Gastrocnemius medialis (tissue), 4 donors: ENCODE results near the gene ZNF503.

Experiments
- CTCF ChIP-seq, 5 experiments: fragments of 450-650 bp in 3 of 5; fragments of 200-600 bp in 2 of 5; sonication (generic) in 2 of 5; IDR thresholded peaks in 4 of 5; conservative IDR thresholded peaks in 1 of 5; 1 replicate in 4 of 5; 2 replicates in 1 of 5; pipeline ENCODE4 v1.5.1; 2016 to 2019; ENCODE audit warnings: antibody characterized with exemption in 5 of 5, mild to moderate bottlenecking in 3 of 5, moderate library complexity in 3 of 5
- POLR2A ChIP-seq, 2 donors: fragments of 450-650 bp; IDR thresholded peaks; one replicate each; pipeline ENCODE4 v1.6.1; 2017; ENCODE audit warnings: antibody characterized with exemption in 2 of 2, mild to moderate bottlenecking in 2 of 2, moderate library complexity in 2 of 2

- TF ChIP-seq CTCF (IDR thresholded peaks at IDR 0.05 in 4 of 5, conservative IDR thresholded peaks at IDR 0.05 in 1 of 5) (no peak), POLR2A (IDR thresholded peaks at IDR 0.05) (peak; percentile 15 to 25)
Observed at GRCh38 chr10:75408911-75409885, 7.6 kb upstream of the ZNF503 start.
